Left ventricle myocardium inferior (tissue), 1 donor: ENCODE data around the gene ADGRG7. TPM values are rescaled to one million over a fixed set of nuclear protein-coding genes. Genes with fewer than 3 reads are reported as not detected.
A peak's percentile ranks its signal among the peaks of the same experiment; 100 is the strongest.

ENCODE experiments used
- DNase-seq: peaks from one replicate; pipeline ENCODE4 v3.0.0-alpha.2; 2020
- H3K27ac ChIP-seq: fragments of 200-600 bp; replicated peaks from 2 replicates; pipeline ENCODE4 v1.8.0; 2021
- H3K27me3 ChIP-seq: fragments of 200-600 bp; 2 replicates; pipeline ENCODE4 v1.8.0; 2021; ENCODE audit warnings: low read depth
- H3K36me3 ChIP-seq: fragments of 200-600 bp; 2 replicates; pipeline ENCODE4 v1.8.0; 2021
- H3K4me1 ChIP-seq: fragments of 200-600 bp; 2 replicates; pipeline ENCODE4 v1.8.0; 2021
- H3K4me3 ChIP-seq: fragments of 200-600 bp; 2 replicates; pipeline ENCODE4 v1.8.0; 2021; ENCODE audit warnings: mild to moderate bottlenecking, moderate library complexity
- H3K9me3 ChIP-seq: fragments of 200-600 bp; replicated peaks from 2 replicates; pipeline ENCODE4 v1.8.0; 2021
- intact Hi-C: fragments of 100-400 bp; cut with micrococcal nuclease; formaldehyde crosslinking; loops from one replicate; pipeline ENCODE4 v1.11.0; 2022
- total RNA-seq: library from RNA; stranded (reverse); fragmentation: NEBNext Ultra II Directional; extraction: Animal tissue kit (Norgen Biotek cat#: 25700); gene quantifications from one replicate; pipeline ENCODE4 v1.2.1, GENCODE V29; 2021
- TF ChIP-seq, protein P1 (sequence below): fragments of 200-600 bp; IDR thresholded peaks from 2 replicates; pipeline ENCODE4 v1.8.0; 2021; ENCODE audit warnings: antibody characterized with exemption, mild to moderate bottlenecking, borderline replicate concordance
- donor health status: DM: no; HTN: yes; CAD: no; lungs with severe emphysema.

The ADGRG7 gene
- total RNA-seq, 1 donor from 2014 or later, result not detected

DNA sequence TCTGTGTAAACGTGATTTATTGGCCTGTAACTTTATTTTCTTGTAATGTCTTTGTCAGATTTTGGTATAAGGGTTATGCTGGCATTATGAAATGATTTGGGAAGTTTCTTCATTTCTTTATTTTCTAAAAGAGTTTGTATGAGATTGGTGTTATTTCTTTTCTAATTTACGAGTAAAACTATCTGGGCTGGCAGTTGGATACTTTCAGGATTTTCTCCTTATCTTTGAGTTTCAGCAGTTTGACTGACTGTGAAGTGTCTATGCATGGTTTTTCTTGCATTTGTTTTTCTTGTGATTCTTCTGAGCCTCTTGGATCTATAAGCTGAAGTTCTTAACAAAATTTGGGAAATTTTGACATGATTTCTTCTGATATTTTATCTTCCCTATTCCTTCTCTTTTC lies 18.1 kb downstream of the ADGRG7 start:
- Histone ChIP-seq H3K9me3 (peaks cover 18% of the 10 kb centered on the region), H3K27ac (no peak overlapping the region), H3K4me3 (no peak overlapping the region), H3K27me3 (no peaks in the 10 kb centered on the region), H3K36me3 (no peaks in the 10 kb centered on the region), H3K4me1 (no peaks in the 10 kb centered on the region)
- intact Hi-C loops, result no loop called here
- no peak for DNase-seq
- TF ChIP-seq, protein P1, sequence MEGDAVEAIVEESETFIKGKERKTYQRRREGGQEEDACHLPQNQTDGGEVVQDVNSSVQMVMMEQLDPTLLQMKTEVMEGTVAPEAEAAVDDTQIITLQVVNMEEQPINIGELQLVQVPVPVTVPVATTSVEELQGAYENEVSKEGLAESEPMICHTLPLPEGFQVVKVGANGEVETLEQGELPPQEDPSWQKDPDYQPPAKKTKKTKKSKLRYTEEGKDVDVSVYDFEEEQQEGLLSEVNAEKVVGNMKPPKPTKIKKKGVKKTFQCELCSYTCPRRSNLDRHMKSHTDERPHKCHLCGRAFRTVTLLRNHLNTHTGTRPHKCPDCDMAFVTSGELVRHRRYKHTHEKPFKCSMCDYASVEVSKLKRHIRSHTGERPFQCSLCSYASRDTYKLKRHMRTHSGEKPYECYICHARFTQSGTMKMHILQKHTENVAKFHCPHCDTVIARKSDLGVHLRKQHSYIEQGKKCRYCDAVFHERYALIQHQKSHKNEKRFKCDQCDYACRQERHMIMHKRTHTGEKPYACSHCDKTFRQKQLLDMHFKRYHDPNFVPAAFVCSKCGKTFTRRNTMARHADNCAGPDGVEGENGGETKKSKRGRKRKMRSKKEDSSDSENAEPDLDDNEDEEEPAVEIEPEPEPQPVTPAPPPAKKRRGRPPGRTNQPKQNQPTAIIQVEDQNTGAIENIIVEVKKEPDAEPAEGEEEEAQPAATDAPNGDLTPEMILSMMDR, result no peak

- Histone ChIP-seq H3K27me3 (no peaks in the 10 kb centered on the region), H3K4me1 (peaks cover 7% of the 10 kb centered on the region), H3K9me3 (peaks cover 9% of the 10 kb centered on the region), H3K36me3 (no peaks in the 10 kb centered on the region), H3K4me3 (no peak overlapping the region), H3K27ac (no peak overlapping the region)
- TF ChIP-seq, protein P1, result no peak
- no peak for DNase-seq
- intact Hi-C loops, result no loop called here
These were observed 20.2 kb downstream of the ADGRG7 start for GRCh38 chr3:100629421-100630127.

- no peaks in the 10 kb centered on the region for H3K36me3 ChIP-seq
- TF ChIP-seq, protein P1, result no peak
- intact Hi-C loops, result no loop called here
- H3K27me3 ChIP-seq, result no peaks in the 10 kb centered on the region
- H3K27ac ChIP-seq, result no peak overlapping the region
- H3K4me1 ChIP-seq, result peaks cover 15% of the 10 kb centered on the region
- no peak for DNase-seq
- H3K9me3 ChIP-seq, result no peaks in the 10 kb centered on the region
- no peak overlapping the region for H3K4me3 ChIP-seq
These were observed 21.3 kb downstream of the ADGRG7 start for GRCh38 chr3:100630664-100631063.

DNA sequence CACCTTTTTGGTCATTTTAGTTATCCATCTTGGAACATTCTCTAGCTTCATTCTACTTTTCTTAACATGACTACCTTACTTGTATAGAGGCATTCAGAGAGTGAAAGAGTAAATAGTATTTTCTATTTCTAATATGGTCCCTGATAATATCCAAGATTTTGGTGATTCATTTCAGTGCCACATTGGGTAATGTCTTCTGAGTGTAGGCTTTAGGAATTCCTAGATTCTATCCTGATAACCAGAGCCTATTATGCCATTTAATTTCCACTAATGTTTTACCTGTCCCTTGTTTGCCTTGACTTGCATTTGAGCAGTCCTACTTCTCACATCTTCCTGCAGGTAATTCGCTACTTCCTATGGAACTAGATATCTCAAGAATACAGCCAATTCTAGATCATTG lies 21.8 kb downstream of the ADGRG7 start:
- Histone ChIP-seq H3K27me3 (no peaks in the 10 kb centered on the region), H3K4me3 (no peak overlapping the region), H3K4me1 (peaks cover 15% of the 10 kb centered on the region), H3K27ac (no peak overlapping the region), H3K36me3 (no peaks in the 10 kb centered on the region), H3K9me3 (no peaks in the 10 kb centered on the region)
- DNase-seq, result no peak
- TF ChIP-seq, protein P1, result no peak
- intact Hi-C loops, result no loop called here

DNA sequence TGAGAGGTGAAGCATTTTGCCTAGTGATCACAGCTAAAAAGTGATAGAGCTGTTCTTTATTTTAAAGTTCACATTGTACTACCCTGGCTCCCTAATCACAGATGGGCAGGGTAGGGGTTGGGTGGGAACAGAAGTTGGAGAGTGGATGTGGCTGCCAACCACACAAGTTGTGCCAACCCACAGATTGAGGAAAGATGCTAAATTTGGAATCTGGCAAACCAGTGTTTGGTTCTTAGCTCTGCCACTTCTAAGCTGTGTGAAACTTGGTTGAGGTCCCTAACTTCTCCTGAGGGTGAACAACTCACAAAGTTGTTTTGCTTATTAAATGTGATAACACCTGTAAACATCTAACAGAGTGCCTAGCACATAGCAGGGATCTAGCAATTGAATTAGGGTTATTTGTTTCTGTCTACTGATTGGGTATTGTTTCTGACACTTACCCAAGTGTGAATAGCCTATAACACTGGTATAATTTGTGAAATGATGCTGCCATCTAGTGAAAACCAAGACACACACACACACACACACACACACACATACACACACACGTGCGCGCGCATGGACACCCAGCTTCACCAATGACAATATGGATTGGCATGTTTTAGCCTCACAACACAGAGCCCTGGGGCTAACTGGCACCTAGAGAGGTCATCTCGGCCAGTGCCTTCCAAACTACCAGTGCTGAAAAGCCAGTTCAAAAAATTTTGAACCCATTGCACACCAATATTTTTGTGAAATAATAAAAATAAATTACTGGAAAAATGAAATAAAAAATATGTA lies 25.3 kb downstream of the ADGRG7 start:
- Histone ChIP-seq H3K27ac (peak overlapping the region; percentile 18), H3K36me3 (no peaks in the 10 kb centered on the region), H3K4me3 (no peak overlapping the region), H3K9me3 (no peaks in the 10 kb centered on the region), H3K27me3 (no peaks in the 10 kb centered on the region), H3K4me1 (peaks cover 24% of the 10 kb centered on the region)
- intact Hi-C loops, result no loop called here
- TF ChIP-seq, protein P1, result no peak
- no peak for DNase-seq
